ENCODE measurements around the gene AGXT.

The AGXT gene

DNA sequence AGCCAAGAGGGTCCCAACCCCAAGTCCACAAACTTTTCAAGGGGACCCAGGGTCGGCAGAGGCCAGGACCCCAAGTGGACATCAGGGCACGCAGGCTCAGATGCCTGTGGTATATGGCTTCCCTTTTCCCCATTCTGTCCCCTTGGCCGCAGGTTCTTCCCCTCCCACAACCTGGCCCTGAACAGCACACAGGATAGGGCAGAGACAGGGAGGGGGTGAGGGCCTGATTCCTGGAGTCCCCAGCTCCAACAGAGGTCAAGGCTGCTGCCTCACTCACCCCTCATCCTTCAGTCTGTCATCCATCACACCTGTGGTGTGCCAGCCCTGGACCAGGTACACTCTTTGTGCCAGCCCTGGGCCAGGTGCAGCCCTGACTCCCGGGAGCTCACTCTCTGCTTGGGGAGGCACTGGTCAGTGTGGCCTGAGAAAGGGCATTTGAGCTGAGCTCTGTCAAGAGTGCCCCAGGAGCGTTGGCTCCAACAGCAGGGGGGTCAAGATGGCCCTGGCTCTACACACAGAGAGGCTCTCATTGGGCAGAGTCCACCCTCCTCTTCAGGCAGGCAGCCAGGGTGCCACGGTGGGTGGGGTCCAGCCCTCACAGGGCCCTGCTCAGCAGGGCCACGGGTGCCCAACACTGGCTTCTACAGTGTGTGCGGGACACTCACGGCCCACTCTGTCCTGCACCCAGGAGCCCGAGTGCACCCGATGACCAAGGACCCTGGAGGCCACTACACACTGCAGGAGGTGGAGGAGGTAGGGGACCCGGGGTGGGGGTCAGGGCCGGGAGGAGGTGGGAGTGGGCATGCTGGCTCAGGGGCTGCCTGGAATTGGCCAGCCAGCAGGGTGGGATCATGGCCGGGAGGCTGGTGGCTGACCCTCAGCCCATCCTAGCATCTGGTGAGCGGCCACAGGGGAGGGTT, 1.6 kb downstream of the AGXT start:
- DNase-seq: no peak

DNA sequence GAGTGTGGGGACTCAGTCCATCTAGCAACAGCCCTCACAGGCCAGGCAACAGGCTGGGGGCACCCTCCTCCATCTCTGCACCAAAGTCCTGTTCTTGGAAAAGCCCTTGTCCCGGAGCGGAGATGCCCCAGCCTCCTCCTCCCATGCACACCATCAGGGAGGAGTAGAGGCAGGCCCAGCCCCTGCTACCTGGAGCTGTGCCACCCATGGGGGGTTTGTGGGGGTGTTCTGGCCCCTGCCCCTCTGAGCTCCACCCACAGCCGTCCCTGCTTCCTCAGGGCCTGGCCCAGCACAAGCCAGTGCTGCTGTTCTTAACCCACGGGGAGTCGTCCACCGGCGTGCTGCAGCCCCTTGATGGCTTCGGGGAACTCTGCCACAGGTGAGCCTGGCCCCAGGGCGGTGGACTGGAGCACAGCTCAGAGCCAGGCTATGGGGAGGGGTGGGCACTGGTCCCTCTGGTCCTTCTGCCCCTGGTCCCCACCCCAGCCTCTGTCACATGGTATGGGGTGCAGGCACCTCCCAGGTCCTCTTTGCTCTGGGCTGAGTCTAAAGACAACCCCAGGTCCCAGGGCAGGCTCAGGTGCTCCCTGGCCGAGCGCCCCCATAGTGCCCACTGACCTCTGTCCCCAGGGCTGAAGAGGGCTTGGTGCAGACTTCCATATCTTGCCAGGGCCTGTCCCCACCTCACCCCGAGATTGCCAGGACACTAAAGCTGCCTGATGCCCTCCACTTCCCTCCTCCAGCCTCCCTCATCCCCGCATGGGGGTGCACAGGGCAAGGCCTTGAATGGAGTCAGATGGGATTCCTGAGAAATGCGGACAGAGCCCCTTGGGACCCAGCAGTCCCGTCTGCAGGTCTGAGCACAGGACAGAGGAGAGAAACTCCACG, 2.7 kb downstream of the AGXT start:
- no peak for DNase-seq

DNA sequence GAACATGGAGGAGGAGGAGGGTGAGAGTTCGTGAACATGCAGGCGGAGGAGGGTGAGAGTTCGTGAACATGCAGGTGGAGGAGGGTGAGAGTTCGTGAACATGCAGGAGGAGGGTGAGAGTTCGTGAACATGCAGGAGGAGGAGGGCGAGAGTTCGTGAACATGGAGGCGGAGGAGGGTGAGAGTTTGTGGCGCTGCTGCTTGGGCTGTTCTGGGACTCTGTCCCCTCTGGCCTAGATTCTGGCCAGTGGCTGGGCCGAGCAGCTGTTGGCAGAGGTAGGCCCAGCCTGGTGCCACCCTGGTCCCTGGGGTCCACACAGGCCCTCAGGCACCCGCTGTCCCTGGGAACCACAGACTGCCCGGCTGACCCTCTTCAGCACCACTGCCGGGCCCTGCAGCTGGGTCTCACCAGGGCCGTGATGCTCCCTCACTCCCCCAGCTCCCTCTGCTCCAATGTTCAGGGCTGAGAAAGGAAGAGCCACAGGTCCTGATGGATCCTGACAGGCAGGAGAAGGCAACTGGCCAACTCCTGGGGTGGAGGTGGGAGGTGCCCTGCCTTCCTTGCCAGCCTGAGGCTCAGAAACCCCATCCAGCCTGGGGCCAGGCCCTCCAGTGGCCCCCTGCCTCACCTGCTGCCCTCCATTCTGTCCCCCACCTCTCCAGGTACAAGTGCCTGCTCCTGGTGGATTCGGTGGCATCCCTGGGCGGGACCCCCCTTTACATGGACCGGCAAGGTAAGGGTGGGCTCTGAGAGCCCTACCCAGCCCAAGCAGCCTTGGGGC, 3.9 kb downstream of the AGXT start:
- no peak for DNase-seq

DNA sequence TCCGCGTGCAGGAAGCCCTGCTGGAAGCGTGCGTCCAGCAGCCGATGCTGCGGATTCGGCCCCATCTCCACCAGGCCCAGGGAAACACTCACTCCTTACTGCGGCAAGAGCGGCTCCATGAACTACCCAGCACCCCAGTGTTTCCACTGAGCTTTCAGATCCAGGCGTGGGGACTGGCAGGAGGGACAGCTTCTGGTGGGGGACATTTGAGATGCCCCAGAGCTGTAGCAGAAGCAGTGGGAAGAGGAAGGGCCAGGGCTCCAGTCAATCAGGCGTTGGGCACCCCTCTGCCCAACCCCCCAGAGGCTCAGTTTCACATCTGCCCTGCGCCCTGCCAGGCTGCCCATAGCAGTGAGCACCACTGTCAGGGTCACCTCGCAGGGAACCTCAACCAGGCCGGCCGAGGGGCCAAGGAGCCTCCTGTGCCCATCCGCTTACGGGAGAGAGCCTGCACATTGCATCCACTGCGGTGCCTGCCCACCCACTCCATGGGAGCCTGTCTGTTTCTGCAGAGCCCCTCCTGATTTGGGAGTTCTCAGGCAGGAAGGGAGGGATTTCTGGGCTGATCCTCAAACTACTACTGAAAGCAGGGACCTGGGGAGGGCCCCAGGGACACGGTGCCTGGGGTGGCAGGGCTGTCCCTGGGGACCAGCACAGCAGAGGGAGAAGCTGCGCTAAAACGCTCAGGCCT, 4.6 kb downstream of the AGXT start:
- DNase-seq: no peak

DNA sequence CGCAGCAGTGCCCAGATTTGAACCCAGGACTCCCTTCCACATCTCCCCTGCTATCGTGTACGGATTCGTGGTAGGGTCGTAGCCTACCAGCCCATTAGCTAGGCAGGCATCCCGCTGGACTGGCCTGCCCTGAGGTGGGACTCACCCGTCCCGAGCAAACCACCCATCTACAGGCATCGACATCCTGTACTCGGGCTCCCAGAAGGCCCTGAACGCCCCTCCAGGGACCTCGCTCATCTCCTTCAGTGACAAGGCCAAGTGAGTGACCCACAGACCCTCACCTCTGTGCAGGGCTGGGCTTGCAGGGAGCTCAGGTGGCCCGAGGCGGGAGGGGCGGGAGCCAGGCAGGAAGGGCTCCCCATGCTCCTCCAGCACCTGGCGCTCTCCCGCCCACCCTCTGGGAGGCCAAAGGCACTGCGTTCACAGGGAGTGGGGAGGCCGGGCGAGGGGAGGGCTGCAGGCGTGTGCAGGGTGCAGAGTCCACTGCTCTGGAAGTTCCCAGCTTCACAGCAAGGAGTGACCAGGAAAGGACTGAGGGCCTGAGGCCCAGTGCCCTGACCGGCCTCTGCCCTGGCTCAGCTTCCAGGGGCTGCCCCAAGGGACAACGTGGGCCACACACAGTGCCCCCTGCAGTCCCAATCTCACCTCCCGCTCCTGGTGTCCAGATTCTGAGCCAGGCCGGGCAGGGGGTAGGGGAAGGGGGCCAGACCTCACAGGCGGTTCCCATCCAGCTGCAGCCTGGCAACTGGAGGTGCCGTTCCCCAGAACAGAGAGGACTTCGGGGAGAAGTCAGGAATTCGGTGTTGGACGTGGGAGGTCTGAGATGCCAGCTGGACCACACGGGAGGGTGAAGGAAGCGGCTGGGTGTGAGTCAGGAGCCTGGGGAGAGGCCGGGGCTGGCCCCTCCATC, 5.4 kb downstream of the AGXT start:
- DNase-seq: no peak

DNA sequence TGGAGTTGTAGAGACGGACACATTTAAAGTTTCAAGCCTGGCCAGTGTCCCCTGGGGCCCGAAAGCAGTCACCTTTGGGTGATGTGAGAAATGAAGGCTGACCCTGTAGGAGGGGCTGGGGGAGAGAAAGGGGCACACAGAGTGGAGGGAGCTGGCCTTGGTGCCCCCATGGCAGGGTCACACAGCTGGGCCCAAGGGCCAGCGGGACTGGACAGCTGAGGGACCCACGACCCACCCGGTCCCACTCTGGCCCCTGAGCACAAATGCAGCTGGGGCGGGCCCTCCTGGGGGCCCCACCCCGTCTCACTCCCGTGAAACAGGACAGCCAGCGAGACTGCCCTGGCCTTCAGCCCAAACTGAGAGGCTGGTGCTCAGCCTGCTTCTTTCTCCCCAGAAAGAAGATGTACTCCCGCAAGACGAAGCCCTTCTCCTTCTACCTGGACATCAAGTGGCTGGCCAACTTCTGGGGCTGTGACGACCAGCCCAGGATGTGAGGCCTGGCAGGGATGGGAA, 6.1 kb downstream of the AGXT start:
- DNase-seq: no peak

DNA sequence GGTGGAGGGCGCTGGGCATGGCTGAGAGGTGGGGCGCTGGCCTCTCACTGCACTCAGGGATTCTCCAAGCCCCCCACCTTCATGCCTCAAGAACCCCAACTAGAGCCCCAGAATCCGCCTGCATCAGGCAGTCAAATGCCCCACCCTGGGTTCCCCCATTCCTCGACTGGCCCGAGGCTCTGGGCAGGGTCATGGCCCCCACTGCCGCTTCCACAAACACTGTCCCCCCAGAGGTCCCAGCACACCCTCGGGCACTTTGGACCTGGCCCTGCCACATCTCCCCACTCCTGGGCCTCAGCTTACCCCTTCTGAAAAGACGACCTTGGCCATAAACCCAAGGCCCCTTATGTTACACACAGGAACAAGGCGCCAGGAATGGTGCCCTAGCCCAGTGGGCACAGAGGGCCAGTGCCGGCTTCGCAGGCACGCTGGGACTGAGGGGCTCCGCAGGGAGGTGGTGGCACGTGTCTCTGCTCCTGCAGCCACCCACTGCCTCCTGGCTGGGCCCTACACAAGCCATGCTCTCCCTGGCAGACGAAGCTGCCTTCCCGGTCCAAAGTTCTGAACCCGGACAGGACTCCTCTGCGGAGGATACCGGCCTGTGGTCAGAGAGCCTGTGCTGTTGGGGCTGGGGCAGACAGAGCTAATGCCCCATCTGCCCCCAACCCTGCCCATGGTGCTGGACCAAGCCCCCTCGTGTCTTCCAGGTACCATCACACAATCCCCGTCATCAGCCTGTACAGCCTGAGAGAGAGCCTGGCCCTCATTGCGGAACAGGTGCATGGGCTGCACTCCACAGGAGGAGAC, 6.8 kb downstream of the AGXT start:
- DNase-seq: no peak

DNA sequence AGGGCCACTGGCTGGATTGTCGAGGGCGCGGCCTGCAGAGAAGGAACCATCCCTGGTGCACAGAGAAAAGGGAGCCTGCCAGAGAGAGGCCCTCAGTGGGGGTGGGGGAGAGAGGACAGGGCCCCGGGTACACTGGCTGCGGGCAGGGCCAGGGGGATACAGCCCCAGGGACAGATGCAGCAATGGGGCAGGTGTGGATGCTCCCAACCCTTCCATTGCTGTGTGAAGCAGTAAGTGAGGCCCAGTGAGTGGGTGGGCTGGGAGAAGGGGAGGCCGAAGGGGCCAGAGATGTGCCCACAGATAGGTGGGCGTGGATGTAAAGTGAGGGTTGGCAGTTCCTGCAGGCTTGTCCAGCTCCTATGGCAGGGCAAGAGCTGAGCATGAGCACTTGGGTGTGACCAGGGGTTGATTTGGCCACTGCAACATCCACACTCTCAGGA, 7.4 kb downstream of the AGXT start:
- DNase-seq: no peak

DNA sequence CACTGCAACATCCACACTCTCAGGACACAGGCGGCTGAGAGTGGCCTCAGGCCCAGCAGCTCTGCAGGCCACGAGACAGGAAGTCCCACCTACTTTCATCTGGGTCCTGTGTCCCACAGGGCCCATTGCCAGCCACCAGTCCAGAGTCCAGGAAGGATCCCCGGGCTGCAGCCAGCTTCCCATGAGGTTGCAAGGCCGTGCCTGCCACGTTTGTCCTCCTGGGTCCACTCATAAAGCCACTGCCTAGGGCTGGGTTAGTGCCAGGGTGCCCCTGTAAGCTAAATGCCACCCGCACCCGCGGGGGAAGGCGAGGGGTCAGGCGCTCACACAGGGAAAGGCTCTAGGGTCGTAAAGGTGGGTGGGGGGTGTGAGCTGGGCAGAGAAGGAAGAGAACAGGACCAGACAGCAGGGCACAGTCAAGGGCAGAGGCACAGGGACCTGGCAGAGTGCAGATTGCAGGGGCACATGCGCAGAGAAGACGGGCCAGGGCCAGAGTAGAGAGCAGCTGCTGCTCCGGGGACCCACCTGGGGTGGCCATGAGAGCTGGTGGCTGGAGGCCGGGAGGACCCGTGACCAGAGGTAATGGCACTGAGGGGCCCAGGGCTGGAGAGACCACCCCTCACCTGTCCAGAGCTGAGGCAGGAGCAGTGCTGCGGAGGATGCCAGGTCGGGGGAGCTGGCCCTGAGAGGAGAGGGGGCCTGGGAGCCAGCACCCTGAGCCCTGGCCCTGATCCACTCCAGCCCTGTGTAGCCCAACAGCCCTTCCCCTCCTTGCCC, 8.0 kb downstream of the AGXT start:
- no peak for DNase-seq

DNA sequence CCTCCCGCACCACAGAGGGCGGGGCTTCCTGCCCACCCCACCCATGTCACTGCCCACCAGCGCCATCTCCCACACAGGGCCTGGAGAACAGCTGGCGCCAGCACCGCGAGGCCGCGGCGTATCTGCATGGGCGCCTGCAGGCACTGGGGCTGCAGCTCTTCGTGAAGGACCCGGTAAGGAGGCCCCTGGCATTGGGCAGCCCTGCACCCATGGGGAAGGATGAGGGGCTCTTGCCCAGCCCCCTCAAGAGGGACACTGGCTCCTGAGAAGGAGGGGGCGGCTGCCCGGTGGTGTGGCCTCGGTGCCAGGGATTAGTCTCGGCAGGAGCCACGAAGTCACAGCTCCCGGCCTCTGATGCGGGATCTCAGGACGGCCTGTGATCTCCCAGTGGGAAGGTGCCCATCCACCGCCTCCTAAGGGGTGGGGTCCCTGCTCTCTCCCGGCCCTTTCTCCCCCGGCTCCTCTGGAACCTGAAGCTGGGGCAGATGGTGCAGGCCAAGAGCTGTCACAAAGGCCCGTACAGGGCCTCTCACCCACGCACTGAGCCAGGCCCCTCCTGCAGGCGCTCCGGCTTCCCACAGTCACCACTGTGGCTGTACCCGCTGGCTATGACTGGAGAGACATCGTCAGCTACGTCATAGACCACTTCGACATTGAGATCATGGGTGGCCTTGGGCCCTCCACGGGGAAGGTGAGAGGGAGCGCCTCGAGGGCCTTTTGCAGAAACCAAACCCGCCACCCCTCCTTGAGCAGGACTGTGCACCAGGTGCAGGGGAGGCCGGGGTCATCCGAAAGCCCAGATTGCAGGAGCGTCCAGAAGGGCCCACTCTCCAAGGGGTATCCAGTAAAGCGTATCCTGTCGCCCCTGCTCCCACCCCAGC, 9.1 kb downstream of the AGXT start:
- DNase-seq: no peak

DNA sequence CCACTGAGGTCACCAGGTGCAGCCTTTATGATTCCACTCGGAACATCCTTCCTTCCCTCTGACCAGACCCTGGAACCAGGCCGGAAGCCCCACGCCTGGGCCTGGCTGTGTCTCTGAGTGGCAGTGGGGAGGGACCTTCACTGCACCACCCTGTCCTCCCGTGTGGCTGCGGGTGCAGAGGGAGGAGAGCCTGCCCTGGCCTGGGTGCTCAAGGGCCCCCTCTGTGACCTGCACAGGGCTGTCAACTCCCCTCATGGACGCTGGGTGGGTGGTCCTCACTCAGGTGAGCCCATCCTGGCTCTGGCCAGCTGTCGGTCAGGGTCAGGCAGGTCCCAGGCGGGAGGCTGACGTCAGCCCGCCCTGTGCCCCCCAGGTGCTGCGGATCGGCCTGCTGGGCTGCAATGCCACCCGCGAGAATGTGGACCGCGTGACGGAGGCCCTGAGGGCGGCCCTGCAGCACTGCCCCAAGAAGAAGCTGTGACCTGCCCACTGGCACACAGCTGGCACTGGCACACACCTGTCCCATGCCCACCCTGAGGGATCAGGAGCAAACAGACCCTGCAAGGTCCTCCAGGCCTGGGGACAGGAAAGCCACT, 9.8 kb downstream of the AGXT start:
- DNase-seq: no peak

DNA sequence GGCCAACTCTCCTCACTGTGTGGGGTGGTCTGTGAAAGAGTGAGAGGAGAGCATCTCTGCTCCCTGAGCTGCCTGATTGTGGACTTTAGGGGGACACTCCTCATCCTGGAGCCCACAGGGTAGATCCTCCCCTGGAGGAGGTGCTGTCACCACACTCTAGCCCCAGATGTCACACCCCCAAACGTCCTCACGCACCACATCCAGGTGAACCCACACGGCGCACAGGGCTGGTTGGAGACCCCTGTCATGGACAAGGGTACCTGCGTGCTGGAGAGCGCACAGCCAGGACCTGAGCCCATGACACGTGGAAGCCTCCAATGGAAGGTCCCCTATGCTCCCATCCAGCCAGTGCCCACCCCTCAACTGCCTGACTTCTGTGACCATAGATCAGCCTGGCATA, 10.5 kb downstream of the AGXT start:
- DNase-seq: no peak

DNA sequence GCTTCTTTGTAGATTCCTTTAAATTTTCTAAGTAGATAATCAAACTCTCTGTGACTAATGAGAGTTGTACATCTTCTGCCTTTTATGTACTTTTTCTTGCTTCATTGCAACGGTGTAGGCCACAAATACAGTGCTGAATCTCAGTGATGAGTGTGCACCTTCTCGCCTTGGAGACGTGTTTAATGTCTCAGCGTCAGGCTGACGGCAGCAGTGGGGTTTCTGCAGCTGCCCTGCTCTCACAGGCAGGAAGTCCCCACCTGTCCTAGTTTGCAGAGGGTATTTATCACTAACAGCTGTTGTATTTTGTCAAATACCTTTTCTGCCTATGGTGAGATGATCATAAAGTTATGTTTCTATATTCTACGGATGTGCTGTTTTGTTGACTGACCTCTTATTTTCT, 13.3 kb downstream of the AGXT start:
- no peak for DNase-seq

DNA sequence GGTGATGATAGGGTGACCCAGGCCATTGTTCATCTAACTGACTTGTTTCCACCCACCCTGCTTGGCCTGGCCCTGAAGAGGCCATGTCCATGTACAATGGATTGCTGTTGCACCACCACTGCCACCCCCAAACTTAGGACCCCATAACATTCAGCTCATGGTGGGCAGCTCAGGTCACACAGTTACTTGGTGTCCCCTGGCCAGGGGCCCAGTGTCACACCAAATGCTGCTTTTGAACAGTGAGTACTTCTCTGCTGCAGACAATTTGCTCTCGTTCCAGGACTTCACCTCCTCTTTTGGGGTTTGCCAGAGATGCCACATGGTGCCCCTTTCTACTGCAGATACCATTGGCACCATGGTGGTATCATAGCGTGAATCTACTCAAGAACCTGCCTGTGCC, 15.6 kb downstream of the AGXT start:
- no peak for DNase-seq

DNA sequence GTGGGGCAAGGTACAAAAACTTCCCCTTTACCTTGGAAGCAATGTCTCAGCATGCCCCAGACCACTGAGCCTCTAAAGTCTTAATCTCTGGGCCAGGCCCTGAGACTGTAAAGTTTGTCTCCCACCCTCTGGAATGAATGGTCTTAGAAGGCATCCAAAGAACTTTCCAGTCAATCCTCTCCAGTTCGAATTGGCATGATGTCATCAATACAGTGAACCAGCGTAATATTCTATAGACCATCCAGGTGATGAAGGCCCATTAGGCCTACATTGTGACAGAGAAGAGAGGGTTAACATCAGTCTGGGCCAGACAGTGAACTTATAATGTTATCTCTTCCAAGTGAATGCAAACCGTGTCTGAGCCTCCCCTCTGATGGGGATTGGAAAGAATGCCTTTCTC, 16.1 kb downstream of the AGXT start:
- DNase-seq: no peak

DNA sequence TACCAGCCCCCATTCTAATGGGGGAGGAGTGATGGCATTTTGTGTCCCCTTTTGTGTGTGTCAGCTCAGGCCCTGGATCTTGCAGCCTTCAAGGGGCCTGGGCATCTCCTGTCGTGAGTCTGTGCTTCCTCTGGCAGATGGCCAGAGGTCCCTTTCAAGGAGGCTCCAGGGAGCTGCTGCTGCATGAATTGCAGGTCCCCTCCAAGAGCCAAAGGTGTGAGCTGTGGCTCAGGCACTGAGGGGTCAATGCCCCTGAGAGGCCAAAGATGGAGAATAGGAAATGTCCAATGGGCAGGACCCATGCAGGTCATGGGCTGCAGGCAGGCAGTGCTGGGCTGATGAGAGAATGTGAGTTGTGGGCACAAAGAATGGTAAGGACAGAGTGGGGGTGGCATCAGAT, 16.9 kb downstream of the AGXT start:
- DNase-seq: no peak

DNA sequence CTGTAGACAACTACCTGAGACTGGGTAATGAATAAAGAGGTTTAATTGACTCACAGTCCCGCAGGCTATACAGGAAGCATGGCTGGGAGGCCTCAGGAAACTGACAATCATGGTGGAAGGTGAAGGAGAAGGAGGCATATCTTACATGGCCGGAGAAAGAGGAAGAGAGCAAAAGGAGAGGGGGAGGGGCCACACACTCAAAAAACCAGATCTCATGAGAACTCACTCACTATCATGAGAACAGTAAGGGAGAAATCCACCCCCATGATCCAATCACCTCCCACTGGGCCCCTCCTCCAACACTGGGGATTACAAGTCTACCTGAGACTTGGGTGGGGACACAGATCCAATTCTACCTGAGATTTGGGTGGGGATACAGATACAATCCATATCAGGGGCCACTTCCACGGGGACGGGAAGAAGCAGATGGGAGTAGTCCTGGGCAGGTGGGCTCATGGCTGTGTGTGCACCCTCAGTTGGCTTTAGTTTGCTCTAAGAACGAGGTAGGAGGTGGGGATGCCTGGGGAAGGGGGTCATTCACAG, 17.5 kb downstream of the AGXT start:
- no peak for DNase-seq
